ENCODE measurements around the gene TBRG4.

The TBRG4 gene

GRCh38 chr7:45074528-45075354, 36.8 kb downstream of the TBRG4 start:
- no peak overlapping the region for H3K27ac ChIP-seq (ENCODE audit: low read length)
- no peaks in the 10 kb centered on the region for H3K27me3 ChIP-seq (ENCODE audit: control insufficient read depth, insufficient read depth, low read length)
- DNase-seq (ENCODE audit: low read depth, low spot score), result no peak
- no CpG with 5 or more reads among the region's 16 CpGs for WGBS (ENCODE audit: insufficient coverage, insufficient read length)
- H3K9me3 ChIP-seq (ENCODE audit: control insufficient read depth, insufficient read depth, low read length), result no peaks in the 10 kb centered on the region
- peaks cover 17% of the 10 kb centered on the region for H3K36me3 ChIP-seq (ENCODE audit: control insufficient read depth, insufficient read depth, low read length)
- no peaks in the 10 kb centered on the region for H3K4me1 ChIP-seq (ENCODE audit: control insufficient read depth, insufficient read depth, low read length)
- H3K4me3 ChIP-seq (ENCODE audit: low read length), result no peak overlapping the region

GRCh38 chr7:45073786-45074527, 37.5 kb downstream of the TBRG4 start:
- Histone ChIP-seq H3K27me3 (ENCODE audit: control insufficient read depth, insufficient read depth, low read length) (no peaks in the 10 kb centered on the region), H3K36me3 (ENCODE audit: control insufficient read depth, insufficient read depth, low read length) (peaks cover 17% of the 10 kb centered on the region), H3K4me3 (ENCODE audit: low read length) (no peak overlapping the region), H3K9me3 (ENCODE audit: control insufficient read depth, insufficient read depth, low read length) (no peaks in the 10 kb centered on the region), H3K4me1 (ENCODE audit: control insufficient read depth, insufficient read depth, low read length) (no peaks in the 10 kb centered on the region), H3K27ac (ENCODE audit: low read length) (no peak overlapping the region)
- no CpG with 5 or more reads among the region's 15 CpGs for WGBS (ENCODE audit: insufficient coverage, insufficient read length)
- DNase-seq (ENCODE audit: low read depth, low spot score), result no peak

GRCh38 chr7:45073031-45073785, 38.3 kb downstream of the TBRG4 start:
- Histone ChIP-seq H3K27me3 (ENCODE audit: control insufficient read depth, insufficient read depth, low read length) (no peaks in the 10 kb centered on the region), H3K27ac (ENCODE audit: low read length) (no peak overlapping the region), H3K36me3 (ENCODE audit: control insufficient read depth, insufficient read depth, low read length) (peaks cover 20% of the 10 kb centered on the region), H3K4me3 (ENCODE audit: low read length) (no peak overlapping the region), H3K4me1 (ENCODE audit: control insufficient read depth, insufficient read depth, low read length) (no peaks in the 10 kb centered on the region), H3K9me3 (ENCODE audit: control insufficient read depth, insufficient read depth, low read length) (no peaks in the 10 kb centered on the region)
- no CpG with 5 or more reads among the region's 17 CpGs for WGBS (ENCODE audit: insufficient coverage, insufficient read length)
- DNase-seq (ENCODE audit: low read depth, low spot score), result no peak

- H3K4me1 ChIP-seq (ENCODE audit: control insufficient read depth, insufficient read depth, low read length), result no peaks in the 10 kb centered on the region
- H3K27me3 ChIP-seq (ENCODE audit: control insufficient read depth, insufficient read depth, low read length), result no peaks in the 10 kb centered on the region
- H3K36me3 ChIP-seq (ENCODE audit: control insufficient read depth, insufficient read depth, low read length), result peaks cover 20% of the 10 kb centered on the region
- no peak overlapping the region for H3K27ac ChIP-seq (ENCODE audit: low read length)
- DNase-seq (ENCODE audit: low read depth, low spot score), result no peak
- H3K4me3 ChIP-seq (ENCODE audit: low read length), result no peak overlapping the region
- no CpG with 5 or more reads among the region's 13 CpGs for WGBS (ENCODE audit: insufficient coverage, insufficient read length)
- H3K9me3 ChIP-seq (ENCODE audit: control insufficient read depth, insufficient read depth, low read length), result no peaks in the 10 kb centered on the region
These were observed 39.1 kb downstream of the TBRG4 start for GRCh38 chr7:45072131-45073030.

- no peak overlapping the region for H3K27ac ChIP-seq (ENCODE audit: low read length)
- no peak overlapping the region for H3K4me3 ChIP-seq (ENCODE audit: low read length)
- H3K9me3 ChIP-seq (ENCODE audit: control insufficient read depth, insufficient read depth, low read length), result no peaks in the 10 kb centered on the region
- no peaks in the 10 kb centered on the region for H3K4me1 ChIP-seq (ENCODE audit: control insufficient read depth, insufficient read depth, low read length)
- peaks cover 20% of the 10 kb centered on the region for H3K36me3 ChIP-seq (ENCODE audit: control insufficient read depth, insufficient read depth, low read length)
- H3K27me3 ChIP-seq (ENCODE audit: control insufficient read depth, insufficient read depth, low read length), result no peaks in the 10 kb centered on the region
- no CpG with 5 or more reads among the region's 3 CpGs for WGBS (ENCODE audit: insufficient coverage, insufficient read length)
- DNase-seq (ENCODE audit: low read depth, low spot score), result no peak
These were observed 40.0 kb downstream of the TBRG4 start for GRCh38 chr7:45071528-45071927.

GRCh38 chr7:45070254-45070642, 41.2 kb downstream of the TBRG4 start:
- Histone ChIP-seq H3K36me3 (ENCODE audit: control insufficient read depth, insufficient read depth, low read length) (peaks cover 12% of the 10 kb centered on the region; the same call in 1 of the 2 replicates), H3K4me1 (ENCODE audit: control insufficient read depth, insufficient read depth, low read length) (no peaks in the 10 kb centered on the region), H3K27me3 (ENCODE audit: control insufficient read depth, insufficient read depth, low read length) (no peaks in the 10 kb centered on the region), H3K4me3 (ENCODE audit: low read length) (no peak overlapping the region), H3K9me3 (ENCODE audit: control insufficient read depth, insufficient read depth, low read length) (no peaks in the 10 kb centered on the region), H3K27ac (ENCODE audit: low read length) (no peak overlapping the region)
- no CpG with 5 or more reads among the region's 1 CpG for WGBS (ENCODE audit: insufficient coverage, insufficient read length)
- DNase-seq (ENCODE audit: low read depth, low spot score), result no peak

- H3K4me3 ChIP-seq (ENCODE audit: low read length), result no peak overlapping the region
- peaks cover 10% of the 10 kb centered on the region; the same call in 1 of the 2 replicates for H3K36me3 ChIP-seq (ENCODE audit: control insufficient read depth, insufficient read depth, low read length)
- no peak for DNase-seq (ENCODE audit: low read depth, low spot score)
- H3K4me1 ChIP-seq (ENCODE audit: control insufficient read depth, insufficient read depth, low read length), result no peaks in the 10 kb centered on the region
- H3K9me3 ChIP-seq (ENCODE audit: control insufficient read depth, insufficient read depth, low read length), result no peaks in the 10 kb centered on the region
- no CpG with 5 or more reads among the region's 15 CpGs for WGBS (ENCODE audit: insufficient coverage, insufficient read length)
- H3K27me3 ChIP-seq (ENCODE audit: control insufficient read depth, insufficient read depth, low read length), result no peaks in the 10 kb centered on the region
- no peak overlapping the region for H3K27ac ChIP-seq (ENCODE audit: low read length)
These were observed 41.8 kb downstream of the TBRG4 start for GRCh38 chr7:45069444-45070253.

GRCh38 chr7:45068236-45069023, 43.1 kb downstream of the TBRG4 start:
- DNase-seq (ENCODE audit: low read depth, low spot score), result no peak
- 0 out of 2 replicates have a peak, but pooled peaks cover 5% of the 10 kb centered on the region for H3K36me3 ChIP-seq (ENCODE audit: control insufficient read depth, insufficient read depth, low read length)
- H3K4me3 ChIP-seq (ENCODE audit: low read length), result no peak overlapping the region

GRCh38 chr7:45067582-45067981, 43.9 kb downstream of the TBRG4 start:
- no peaks in the 10 kb centered on the region for H3K9me3 ChIP-seq (ENCODE audit: control insufficient read depth, insufficient read depth, low read length)
- no peak overlapping the region for H3K4me3 ChIP-seq (ENCODE audit: low read length)
- DNase-seq (ENCODE audit: low read depth, low spot score), result no peak
- H3K36me3 ChIP-seq (ENCODE audit: control insufficient read depth, insufficient read depth, low read length), result 0 out of 2 replicates have a peak, but pooled peaks cover 3% of the 10 kb centered on the region
- H3K27me3 ChIP-seq (ENCODE audit: control insufficient read depth, insufficient read depth, low read length), result no peaks in the 10 kb centered on the region
- no peak overlapping the region for H3K27ac ChIP-seq (ENCODE audit: low read length)
- no CpG with 5 or more reads among the region's 3 CpGs for WGBS (ENCODE audit: insufficient coverage, insufficient read length)
- no peaks in the 10 kb centered on the region for H3K4me1 ChIP-seq (ENCODE audit: control insufficient read depth, insufficient read depth, low read length)

More at GRCh38 chr7:45068236-45069023, 43.1 kb downstream of the TBRG4 start:
- Histone ChIP-seq H3K9me3 (ENCODE audit: control insufficient read depth, insufficient read depth, low read length) (no peaks in the 10 kb centered on the region), H3K27me3 (ENCODE audit: control insufficient read depth, insufficient read depth, low read length) (no peaks in the 10 kb centered on the region), H3K4me1 (ENCODE audit: control insufficient read depth, insufficient read depth, low read length) (no peaks in the 10 kb centered on the region), H3K27ac (ENCODE audit: low read length) (no peak overlapping the region)
- WGBS (ENCODE audit: insufficient coverage, insufficient read length), result no CpG with 5 or more reads among the region's 15 CpGs
